GM12874 (cell line): ENCODE data around the gene RAB25.

Experiments
- CTCF ChIP-seq: IDR thresholded peaks from 2 replicates; pipeline ENCODE4 v1.5.1; 2011; ENCODE audit warnings: low read depth, mild to moderate bottlenecking, control low read depth, low read length, moderate library complexity; ENCODE audit not compliant: insufficient read depth

The RAB25 gene

GRCh38 chr1:156104861-156105832 lies 44.2 kb downstream of the RAB25 start:
- no peak for TF ChIP-seq CTCF

DNA sequence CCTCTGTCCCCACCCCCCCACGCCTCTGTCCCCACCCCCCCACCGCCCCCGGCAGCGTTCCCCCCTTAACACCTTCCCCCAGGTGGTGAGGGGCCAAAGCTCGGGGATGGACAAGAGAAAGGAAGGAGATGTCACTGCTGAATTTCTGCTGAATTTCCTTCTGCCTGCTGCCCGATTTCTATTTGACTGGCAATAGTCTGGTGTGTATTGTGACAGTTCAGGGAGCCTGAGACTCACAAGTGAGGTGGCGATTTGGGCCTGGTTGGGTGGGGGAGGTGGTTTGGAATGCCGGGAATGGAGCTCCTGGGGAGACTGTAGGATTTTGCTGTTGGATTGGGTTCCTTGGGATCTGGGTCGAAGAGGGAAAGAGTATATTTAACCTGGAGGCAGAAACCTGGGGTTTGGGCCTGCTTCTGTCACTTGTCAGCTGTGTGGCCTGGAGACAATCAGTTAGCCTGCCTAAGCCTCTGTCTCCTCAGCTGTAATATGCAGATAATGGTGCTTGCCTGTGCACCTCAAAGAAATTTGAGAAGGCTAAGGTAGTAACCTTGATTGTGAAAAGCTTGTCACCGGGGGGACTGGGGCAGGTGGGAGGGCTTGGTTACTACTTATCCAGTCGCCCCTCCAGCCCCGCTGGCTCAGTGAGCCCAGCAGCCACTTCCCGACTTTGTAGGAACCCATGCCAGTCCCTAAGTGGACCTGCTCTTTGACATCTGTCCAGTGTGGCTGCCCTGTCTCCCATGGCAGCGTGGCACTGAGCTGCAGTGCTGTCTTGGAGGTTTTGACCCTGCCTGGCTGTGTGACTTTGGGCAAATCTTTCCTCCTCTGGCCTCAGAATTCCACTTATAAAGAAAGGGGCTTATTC lies 45.9 kb downstream of the RAB25 start:
- TF ChIP-seq CTCF: no peak

DNA sequence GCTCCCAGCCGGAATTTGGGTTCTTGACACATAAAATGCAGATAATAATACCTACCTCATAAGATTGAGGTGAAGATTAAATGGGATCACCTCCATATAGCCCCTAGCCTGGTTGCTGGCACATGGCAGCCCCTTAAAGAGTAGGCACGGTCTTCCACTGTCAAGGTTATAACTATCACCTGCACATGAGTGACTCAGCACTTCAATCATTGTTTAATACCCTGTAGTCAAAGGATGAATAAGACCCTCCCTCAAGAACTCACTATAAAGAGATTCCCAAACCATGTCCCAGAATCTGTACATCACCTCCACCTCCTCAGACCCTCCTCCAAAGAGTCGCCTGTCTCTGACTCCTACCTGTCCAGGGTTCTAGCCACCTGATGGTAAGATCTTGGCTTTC lies 47.1 kb downstream of the RAB25 start:
- no peak for TF ChIP-seq CTCF

DNA sequence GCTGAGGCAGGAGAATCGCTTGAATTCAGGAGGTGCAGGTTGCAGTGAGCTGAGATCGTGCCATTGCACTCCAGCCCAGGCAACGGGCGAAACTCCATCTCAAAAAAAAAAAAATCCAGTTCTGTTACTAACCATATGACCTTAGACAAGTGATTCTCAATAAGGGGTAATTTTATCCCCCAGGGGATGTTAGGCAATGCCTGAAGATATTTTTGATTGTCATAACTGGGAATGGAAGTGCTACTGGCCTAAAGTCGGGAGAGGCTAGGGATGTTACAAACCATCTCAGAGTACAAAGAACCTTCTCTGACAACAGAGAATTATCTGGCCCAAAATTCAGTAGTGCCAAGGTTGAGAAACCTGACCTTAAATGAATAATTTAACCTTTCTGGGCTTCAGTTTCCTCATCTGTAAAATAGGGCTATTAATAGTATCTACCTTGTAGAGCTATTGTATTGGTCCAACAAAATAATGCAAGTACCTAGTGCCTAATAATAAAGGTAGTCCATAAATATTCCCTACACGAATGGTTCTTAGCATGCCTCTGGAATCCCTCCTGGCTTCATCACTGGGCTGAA lies 47.8 kb downstream of the RAB25 start:
- TF ChIP-seq CTCF: no peak

DNA sequence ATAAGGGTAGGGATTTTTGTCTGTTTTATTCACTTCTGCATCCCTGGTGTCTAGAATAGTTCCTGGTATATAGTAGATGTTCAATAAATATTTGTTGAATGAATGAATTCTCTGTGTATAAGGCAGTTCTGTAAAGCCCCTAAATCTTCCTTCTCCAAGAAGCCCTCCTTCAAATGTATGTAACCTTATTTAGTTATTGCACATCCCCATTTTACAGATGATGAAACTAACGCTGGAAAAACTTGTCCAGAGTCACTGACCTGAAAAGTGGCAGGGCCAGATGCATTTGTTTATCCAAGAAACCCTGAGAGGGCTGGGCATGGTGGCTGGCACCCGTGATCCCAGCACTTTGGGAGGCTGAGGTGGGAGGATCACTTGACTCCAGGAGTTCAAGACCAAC lies 49.3 kb downstream of the RAB25 start:
- no peak for TF ChIP-seq CTCF

DNA sequence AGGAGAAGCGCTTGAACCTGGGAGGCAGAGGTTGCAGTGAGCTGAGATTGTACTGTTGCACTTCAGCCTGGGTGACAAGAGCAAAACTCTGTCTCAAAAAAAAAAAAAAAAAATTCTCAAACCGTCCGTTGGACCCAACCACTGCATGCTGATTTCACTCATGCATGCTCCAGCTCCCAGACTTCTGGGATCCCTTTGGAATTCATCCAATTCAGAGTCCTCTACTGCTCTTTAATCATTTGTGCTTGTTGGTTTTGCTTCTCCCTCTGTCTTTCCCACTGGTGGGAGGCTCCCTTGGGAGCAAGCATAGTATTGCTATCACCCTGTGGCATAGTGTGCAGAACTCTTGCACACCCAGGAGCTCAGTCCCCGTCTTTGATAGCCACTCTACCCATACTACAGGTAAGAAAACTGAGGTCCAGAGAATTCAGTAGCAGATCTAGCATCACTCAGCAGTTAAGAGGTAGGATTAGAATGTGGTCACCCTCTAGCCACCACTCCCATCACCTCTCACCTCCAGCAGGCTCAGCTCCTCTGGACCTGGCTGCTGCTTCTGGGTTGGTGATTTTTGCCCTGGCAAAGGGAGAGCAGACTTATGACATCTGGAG lies 50.5 kb downstream of the RAB25 start:
- no peak for TF ChIP-seq CTCF
